Activated effector memory CD4-positive, alpha-beta T cell treated with anti-CD3 and anti-CD28 coated beads, Interleukin-2, amount 50 U/mL, for 16 hours (primary cell): ENCODE measurements around the gene INPPL1.

Experiments
- DNase-seq: peaks from one replicate; pipeline ENCODE4 v3.0.0-alpha.2; 2020

The INPPL1 gene

DNA sequence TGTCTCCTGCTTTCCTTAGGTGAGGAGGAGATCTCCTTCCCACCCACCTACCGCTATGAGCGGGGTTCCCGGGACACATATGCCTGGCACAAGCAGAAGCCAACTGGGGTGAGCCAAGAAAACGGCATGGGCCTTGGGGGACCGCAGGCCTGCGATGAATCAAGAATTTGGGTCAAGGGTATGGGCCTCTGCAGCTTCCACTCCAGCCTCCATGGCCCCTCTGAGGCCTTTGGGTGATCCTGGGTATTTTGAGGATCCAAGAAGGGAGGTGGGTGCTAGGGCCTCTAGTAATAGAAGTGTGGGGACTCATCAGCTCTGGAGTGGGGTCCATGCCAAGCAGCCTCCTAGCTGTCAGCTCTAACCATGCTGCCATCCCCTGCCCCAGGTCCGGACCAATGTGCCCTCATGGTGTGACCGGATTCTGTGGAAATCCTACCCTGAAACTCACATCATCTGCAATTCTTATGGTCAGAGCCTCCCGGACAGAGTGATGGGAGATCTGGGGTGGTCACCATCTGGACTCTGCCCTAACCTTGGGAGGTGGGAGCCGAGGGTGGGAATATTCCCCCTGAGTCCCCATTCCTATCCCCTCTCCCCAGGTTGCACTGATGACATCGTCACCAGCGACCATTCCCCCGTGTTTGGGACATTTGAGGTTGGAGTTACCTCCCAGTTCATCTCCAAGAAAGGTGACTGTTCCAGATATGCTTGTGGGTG is 8.6 kb downstream of the INPPL1 start:
- DNase-seq, result peak; percentile 54

DNA sequence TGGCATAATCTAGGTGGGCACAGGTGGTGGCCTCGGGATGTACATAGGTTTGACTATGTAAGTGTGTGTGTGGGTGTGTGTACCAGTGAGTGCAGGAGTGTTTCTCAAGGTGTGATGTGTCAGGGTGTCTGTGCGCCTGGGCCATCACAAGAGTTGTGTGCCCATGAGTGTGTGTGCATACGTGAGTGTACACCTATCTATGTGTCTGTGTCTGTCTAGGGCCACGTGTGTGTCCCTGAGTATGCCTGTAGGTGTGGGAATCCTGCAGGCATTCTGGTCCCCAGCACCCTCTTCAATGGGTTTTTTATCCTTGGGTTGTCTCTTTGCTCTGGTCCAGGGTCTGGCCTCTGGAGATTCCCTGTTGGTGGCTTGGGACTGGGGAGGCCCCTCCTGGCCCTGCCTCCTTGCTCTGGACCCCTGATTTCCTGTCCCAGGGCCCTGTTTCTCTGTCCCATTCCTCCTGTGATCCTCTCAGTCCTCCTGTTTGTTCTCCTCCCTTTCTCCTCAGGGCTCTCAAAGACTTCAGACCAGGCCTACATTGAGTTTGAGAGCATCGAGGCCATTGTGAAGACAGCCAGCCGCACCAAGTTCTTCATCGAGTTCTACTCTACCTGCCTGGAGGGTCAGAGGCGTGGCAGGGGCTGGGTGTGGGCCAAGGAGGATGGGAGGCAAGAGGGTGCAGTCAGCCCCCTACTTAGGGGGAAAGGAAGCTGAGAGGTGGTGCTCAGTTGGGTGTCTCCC is 9.4 kb downstream of the INPPL1 start:
- peak; percentile 21 for DNase-seq

DNA sequence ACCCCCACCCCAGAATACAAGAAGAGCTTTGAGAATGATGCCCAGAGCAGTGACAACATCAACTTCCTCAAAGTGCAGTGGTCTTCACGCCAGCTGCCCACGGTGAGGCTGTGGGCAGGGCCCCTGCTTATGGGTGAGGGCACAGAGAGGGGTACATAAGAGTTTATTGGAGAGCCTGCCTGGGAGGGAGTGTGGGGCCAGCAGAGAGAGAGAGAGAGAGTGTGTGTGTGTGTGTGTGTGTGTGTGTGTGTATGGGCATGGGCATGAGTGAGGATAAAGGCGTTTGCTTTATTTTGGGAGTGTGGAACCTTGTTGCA is 9.9 kb downstream of the INPPL1 start:
- peak; percentile 3 for DNase-seq

DNA sequence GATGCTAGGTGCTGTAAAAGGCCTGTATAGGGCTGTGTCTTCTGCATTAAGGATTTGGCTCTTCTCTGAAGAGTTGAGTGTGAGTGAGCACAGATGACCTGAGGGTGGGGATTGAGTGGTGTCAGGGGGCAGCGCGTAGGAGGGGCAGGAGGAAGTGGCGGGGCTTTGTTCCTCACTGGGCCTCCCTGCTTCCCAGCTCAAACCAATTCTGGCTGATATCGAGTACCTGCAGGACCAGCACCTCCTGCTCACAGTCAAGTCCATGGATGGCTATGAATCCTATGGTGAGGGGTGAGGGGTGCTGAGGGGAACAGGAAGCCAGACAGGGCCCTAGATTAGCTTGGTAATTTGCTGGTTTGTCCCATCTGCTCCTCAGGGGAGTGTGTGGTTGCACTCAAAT is 10.4 kb downstream of the INPPL1 start:
- peak; percentile 44 for DNase-seq

DNA sequence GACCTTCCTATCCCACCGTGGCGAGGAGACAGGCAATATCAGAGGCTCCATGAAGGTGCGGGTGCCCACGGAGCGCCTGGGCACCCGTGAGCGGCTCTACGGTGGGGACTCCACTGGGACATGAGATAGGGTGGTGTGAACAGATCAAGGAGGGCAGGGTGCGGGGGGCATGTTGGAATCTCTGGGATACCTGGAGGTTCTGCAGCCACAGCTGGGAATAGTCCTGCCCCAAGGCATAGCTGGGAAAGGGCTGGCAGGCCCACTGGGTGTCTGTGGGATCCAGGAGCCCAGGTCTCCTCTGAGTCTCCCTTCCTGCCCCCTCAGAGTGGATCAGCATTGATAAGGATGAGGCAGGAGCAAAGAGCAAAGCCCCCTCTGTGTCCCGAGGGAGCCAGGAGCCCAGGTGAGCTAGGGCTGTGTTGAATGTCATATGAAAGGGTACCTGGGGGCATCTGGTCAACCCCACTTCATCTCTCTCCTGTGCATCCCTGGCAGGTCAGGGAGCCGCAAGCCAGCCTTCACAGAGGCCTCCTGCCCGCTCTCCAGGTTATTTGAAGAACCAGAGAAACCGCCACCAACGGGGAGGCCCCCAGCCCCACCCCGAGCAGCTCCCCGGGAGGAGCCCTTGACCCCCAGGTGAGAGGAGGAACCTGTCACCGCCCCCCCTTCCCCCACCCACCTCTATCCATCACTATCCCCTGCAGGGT is 10.9 kb downstream of the INPPL1 start:
- peak; percentile 49 for DNase-seq

DNA sequence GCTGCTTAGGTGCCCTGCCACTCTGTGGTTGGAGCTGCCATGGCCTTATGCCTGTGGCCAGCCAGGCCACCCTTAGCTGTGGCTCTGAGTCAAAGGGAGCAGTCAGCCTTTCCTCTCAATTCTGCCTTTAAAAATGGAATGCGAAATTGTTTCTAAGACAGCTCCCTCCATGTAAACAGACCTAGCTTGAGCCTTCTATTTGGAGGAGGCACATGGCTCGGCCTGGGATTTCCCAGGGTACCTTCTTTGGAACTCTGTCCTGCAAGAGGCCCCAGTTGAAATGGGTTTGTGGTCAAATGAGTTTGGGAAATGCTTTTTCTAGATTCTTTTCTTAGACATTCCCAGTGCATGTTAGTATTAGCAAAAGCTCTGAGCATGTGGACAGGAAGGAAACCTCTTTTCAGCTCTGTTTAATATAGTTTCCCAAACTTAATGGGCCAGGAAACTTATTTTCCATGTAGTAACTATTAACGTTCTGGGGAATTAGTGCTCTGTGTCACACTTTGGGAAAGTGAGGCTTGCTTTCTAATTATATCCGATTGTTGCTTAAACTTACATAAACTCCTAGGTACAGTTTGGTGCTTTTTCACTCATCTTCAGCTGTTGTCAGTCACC is 11.6 kb downstream of the INPPL1 start:
- peak; percentile 27 for DNase-seq

DNA sequence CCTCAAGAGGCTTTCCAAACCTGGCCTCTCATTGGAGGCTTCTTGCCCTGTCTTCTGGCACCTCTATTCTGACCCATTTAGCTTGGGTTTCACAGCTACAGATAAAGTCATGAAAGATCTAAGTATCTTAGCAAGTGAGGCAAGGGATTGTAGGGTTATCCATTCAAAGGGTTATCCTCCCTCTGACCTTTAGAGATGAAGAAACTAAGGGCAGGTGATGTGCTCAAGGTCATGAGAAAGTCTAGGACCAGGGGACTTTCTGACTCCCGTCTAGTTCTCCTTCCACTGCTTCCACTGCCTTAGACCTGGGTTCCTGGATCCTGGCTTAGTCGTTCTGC is 12.2 kb downstream of the INPPL1 start:
- DNase-seq, result no peak

DNA sequence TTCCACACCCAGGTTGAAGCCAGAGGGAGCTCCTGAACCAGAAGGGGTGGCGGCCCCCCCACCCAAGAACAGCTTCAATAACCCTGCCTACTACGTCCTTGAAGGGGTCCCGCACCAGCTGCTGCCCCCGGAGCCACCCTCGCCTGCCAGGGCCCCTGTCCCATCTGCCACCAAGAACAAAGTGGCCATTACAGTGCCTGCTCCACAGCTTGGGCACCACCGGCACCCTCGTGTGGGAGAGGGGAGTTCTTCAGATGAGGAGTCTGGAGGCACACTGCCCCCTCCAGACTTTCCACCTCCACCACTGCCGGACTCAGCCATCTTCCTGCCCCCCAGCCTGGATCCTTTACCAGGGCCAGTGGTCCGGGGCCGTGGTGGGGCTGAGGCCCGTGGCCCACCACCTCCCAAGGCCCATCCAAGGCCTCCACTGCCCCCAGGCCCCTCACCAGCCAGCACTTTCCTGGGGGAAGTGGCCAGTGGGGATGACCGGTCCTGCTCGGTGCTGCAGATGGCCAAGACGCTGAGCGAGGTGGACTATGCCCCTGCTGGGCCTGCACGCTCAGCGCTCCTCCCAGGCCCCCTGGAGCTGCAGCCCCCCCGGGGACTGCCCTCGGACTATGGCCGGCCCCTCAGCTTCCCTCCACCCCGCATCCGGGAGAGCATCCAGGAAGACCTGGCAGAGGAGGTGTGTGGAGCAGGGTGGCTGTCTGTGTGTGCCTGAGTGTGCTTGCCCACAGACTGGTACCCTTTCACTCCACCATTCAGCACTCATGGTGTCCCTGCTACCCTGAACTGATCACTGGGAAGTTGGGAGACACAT is 12.8 kb downstream of the INPPL1 start:
- DNase-seq, result peak; percentile 58

DNA sequence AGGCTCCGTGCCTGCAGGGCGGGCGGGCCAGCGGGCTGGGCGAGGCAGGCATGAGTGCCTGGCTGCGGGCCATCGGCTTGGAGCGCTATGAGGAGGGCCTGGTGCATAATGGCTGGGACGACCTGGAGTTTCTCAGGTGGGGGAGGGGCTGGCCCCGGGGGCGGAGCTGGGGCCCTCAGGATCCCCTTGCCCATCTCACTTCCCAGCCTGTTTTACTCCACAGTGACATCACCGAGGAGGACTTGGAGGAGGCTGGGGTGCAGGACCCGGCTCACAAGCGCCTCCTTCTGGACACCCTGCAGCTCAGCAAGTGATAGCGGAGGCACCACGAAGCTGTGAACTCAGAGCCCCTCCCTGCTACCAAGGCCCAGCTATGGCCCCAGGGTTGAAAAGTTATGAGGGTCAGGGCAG is 13.5 kb downstream of the INPPL1 start:
- DNase-seq, result peak; percentile 78

DNA sequence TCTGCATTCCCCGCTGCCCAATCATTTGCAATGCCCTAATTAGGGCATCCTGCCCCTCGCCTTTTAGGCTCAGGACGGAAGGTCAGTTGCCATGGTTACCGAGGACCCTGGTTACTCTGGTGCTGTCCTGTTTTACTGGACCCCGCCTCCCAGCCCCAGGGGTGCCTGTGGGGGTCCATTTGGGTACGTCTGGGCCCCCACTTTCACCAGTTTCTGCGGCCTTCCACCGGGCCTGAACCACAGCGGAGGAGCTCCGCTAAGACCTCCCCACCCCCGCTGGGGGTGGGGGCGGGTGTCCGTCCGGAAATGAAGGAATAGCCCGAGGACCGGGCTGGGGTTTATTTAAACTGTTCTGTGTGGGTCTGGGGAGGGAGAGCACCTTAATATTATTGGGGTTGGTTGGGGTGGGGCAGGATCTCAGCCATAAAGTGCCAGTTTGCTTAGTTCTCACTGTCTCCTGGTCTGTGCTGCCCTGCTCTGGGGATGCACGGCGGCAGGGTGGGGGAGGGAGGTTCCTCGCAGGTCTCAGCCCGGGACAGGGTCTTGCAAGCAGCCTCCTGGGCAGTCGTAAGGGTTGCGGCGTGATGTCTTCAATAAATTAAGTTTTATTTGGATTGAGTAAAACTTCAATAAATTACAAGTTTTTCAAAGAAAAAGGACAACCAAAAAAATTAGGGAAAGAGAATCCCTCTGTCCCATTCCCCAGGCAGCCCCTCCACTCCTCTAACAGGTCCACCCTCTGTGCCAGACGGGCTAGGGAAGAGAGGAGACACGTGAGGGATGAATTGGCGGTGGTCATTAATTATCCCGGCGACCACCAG is 14.1 kb downstream of the INPPL1 start:
- DNase-seq, result peak; percentile 22

DNA sequence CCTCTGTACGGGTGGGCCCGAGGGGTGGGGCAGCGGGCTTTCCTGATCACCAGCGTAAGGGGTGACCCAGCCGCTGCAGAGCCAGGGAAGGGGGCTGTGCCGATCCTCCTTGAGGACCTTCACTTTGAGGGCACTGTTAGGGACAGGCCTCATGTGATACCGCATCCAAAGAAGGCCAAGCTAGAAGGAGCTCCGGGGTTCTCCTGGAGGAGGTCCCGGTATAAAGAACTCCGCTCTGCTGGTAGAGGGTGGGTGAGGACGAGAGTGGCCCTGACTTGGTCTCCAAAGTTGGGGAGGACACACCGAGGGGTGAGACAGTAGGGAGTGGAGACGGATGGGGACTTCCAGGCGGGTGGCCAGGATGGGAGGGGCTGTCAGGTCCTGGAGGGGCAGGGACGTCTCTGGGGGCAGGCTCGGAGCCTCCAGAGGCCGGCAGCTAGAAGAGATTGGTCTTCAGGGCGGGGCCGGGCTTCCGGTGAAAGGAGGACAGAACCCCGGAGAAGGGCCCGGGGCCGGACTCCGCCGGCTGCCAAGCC is 14.8 kb downstream of the INPPL1 start:
- peak; percentile 61 for DNase-seq

DNA sequence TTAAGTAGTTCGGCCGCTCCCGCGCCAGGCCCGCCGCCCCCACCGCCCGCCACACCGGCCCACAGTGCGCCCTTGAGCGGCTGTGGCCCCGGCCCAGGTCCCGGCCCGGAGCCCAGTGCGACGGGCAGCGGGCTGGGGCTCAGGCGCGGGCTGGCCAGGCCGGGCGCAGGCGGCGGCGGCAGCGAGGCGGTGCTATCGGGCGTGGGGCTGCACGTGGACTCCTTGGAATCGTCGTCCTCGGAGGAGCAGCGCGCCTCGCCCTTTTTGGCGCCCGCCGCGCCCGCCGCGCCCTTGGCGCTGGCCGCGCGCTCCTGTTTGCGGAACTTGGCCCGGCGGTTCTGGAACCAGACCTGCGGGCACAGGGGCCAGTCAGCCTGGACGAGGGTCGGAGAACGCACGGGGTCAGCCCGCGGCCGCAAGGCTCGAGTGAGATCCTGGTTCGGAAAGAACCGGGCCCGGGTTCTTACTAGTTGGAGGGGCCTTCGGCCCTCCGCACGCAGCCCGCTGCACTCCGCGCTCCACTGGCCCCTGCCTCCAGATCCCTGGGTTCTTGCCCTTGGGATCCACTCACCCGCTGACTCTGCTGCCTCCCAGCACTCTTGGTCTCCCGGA is 15.4 kb downstream of the INPPL1 start:
- DNase-seq, result peak; percentile 61

DNA sequence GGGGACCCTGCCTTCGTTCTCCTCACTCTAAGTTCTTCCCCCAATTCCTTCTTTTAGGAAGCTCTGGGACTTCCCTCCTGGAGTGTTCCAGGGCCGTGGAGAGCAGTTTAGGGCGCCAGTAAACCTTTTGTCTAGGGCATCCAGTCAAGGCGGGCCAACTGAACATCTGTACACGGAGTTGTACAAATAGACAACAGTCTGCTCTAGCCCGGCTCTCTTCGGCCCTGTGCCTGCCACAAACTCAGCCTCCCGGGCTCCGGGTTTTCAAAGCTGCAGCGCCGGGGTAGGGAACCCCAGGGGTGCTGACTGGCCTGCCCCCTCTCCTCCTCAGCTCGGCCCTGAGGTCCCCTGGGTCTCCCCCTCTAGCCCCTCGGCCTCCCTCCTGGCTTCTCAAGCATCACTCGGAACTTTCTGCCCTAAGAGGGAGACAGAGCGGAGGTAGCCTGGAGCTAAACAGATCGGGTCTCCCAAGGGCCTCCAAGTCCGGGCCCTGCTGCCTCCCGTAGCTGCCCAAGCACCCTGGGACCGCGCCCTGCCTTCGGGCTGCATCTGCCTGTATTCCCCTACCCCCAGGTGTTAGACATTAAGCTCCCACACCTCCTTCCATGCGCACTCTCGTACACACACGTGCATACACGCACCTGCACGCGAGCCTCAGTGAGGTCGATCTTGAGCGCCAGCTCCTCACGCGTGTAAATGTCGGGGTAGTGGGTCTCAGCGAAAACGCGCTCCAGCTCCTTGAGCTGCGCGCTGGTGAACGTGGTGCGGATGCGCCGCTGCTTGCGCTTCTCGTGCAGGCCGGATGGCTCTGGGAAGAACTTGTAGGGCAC is 16.1 kb downstream of the INPPL1 start:
- DNase-seq, result no peak

DNA sequence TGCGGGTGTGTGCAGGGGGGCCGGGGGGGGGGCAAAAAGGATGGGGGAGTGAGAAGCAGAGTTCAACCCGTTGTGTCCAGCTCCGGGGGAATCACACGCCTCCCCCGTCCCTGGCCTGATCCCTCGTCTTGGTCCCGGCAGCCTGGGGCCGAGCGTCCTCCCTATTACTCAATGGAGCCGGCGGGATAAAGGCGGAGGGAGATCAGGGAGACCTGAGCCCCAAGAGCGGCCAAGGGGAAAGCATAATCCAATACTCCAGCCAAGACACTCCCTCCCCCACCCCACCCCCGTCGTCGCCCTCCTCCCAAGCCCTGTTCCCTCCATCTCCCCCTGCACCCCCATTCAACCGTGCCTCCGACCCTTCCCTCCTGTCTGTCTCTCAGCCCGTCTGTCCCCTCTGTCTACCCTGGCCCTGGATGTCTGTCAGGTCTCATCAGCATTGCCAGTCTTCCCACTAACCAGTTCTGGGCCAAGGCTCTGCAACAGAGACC is 16.8 kb downstream of the INPPL1 start:
- DNase-seq, result no peak

DNA sequence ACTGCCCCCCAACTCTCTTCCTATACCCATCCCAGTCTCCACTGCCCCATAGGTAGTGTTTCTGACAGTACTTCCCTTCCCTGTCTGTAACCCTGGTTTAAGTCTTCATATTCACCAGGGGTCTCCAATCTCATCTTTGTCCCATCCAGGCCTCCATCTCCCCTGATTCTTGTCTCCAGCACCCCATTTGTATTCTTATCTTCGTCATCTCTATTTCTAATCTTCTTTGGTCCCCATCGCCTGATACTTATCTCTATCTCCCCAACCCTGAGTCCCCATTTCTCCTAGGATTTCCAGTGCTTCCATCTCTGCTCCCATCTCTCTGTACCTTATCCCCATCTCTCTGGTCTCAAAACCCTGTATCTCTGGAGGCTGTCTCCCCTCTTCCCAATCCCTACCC is 17.6 kb downstream of the INPPL1 start:
- no peak for DNase-seq

DNA sequence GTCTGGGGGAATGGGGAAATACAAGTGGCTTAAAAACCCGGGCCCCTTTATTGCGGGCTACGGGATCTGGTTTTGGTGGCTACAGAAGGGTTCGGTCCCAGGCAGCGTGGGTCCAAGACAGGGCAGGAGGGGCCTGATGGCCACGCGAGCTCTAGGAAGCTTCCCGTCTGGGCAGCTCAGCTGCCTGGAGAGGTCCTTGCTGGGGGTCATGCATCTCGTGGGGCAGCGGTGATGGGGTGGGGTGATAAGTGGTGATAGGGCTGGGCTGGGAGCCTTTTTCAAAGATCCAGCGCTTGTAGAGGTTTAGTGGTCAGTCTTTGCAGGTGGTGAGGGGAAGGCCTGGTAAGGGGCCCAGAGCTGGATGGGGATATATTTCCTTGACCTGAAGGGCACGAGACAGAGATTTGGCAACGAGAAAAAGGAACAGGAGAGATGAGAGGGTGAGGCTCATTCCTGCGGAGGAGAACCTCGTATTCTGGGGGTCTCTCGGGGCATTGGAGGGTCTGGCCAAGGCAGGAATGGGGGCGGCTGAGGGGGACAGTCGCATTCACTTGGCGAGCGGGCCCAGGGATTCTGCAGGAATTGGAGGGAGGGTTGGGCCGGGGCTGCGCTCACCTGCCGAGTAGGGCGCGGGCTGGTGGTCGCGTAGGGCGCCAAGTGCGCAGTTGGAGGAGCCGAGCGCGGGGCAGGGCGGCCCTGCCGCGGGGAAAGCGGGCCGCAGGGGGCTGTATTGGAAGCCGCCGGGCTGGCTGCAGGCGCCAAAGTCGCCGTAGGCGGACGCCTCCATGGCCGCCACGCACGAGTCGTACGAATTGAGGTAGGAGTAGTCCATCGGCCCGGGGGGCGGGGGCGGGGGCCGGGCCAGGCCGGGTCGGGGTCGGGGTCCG is 18.8 kb downstream of the INPPL1 start:
- no peak for DNase-seq

DNA sequence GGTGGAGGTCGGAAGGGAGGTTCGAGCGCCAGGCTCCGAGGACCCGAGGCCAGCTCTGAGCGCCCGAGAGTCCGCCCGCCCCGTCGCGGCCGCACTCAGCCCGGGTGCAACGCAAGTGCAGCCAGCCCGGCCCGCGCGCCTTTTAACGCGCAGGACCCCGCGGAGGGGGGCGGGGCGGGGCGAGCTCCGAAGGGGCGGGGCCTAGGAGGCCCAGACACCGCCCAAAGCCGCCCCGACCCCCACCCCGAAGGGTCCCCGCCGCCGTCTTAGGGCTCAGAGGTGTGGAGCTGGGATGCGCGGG is 19.4 kb downstream of the INPPL1 start, which contains the start of gene PHOX2A:
PHOX2A (minus strand) TSS at position 117 of the 301 bp plus-strand sequence. CDS start 172 bp downstream, outside the sequence.
- no peak for DNase-seq

DNA sequence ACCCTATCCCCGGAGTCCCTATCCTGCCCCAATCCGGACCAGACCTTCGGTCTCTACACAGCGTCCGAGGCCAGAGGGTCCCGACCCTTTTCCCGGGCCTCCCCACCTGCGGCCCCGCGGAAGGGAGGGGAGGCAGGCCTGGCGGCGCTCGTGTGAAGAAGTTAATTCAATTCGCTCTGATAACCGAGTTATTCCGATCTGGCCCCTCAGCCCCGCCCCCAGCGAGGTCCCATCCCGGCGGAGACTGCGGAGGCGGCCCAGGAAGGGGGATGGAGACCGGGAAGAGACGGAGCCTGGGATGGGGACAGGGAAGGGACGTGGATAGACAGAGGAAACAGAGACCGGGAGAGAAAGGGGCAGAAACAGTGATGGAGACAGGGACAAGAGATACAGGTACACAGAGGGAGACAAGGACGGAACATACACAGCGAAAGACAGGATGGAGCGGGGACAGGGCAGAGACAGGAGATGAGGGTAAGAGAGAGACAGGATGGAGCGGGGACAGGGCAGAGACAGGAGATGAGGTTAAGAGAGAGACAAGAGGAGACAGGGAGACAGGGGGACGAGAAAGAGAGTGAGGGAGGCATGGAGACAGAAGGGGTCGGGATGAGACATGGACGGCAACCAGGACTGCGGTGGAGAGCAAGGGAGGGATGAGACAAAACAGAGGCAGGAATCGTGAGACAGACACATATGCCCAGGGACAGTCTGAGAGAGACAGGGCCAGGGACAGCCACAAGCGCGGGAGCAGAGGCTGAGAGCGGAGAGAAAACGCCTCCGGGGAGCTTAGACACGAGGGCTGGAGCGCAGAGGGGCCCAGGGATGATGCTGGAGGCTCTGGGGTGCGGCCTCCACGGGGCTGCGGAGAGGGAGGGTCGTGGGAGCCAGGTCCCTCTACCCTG is 20.0 kb downstream of the INPPL1 start:
- DNase-seq, result no peak
